ENCODE results near the gene UNC79.

Gene UNC79

GRCh38 chr14:93701562-93701961 is 270.8 kb downstream of the UNC79 start:
- H3K27ac ChIP-seq (ENCODE audit: insufficient read depth, low read depth, low read length, poor library complexity, severe bottlenecking): no peak overlapping the region
- H3K9me3 ChIP-seq (ENCODE audit: control insufficient read depth, low read length): no peaks in the 10 kb centered on the region
- H3K4me3 ChIP-seq (ENCODE audit: insufficient read depth, low read depth, low read length): no peak overlapping the region
- no peaks in the 10 kb centered on the region for H3K4me1 ChIP-seq (ENCODE audit: control insufficient read depth, insufficient read depth, low read length)
- no peaks in the 10 kb centered on the region for H3K36me3 ChIP-seq (ENCODE audit: control insufficient read depth, insufficient read depth, low read length)
- no peaks in the 10 kb centered on the region for H3K27me3 ChIP-seq (ENCODE audit: control insufficient read depth, insufficient read depth, low read length, poor library complexity, severe bottlenecking)
- WGBS, 2 experiments: 98% methylated on average over 2 of the region's 2 CpGs

DNA sequence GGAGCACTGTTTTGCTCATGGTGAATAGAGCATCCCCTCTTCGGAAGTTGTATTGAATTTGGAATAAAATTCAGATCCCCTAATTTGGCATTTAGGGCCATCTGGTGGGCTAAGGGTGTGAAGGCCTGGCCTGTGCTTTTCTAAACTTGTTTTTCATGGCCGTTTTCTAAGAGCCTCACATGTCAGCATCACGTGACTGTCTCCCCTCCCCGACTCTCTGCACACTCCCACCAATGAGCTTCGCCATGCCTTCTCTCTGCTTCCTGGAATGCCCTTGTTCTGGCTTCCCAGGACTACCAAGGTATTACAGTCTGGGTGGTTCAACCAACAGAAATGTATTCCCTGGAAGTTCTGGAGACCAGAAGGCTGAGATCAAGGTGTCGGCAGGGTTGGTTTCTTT is 272.2 kb downstream of the UNC79 start:
- 88 to 90% methylated on average over 6 of the region's 6 CpGs for WGBS, 2 experiments
- Histone ChIP-seq H3K4me1 (ENCODE audit: control insufficient read depth, insufficient read depth, low read length) (no peaks in the 10 kb centered on the region), H3K27ac (ENCODE audit: insufficient read depth, low read depth, low read length, poor library complexity, severe bottlenecking) (no peak overlapping the region), H3K27me3 (ENCODE audit: control insufficient read depth, insufficient read depth, low read length, poor library complexity, severe bottlenecking) (no peaks in the 10 kb centered on the region), H3K4me3 (ENCODE audit: insufficient read depth, low read depth, low read length) (no peak overlapping the region), H3K36me3 (ENCODE audit: control insufficient read depth, insufficient read depth, low read length) (no peaks in the 10 kb centered on the region), H3K9me3 (ENCODE audit: control insufficient read depth, low read length) (no peaks in the 10 kb centered on the region)

- Histone ChIP-seq H3K27me3 (ENCODE audit: control insufficient read depth, insufficient read depth, low read length, poor library complexity, severe bottlenecking) (no peaks in the 10 kb centered on the region), H3K4me3 (ENCODE audit: insufficient read depth, low read depth, low read length) (no peak overlapping the region), H3K36me3 (ENCODE audit: control insufficient read depth, insufficient read depth, low read length) (no peaks in the 10 kb centered on the region), H3K4me1 (ENCODE audit: control insufficient read depth, insufficient read depth, low read length) (no peaks in the 10 kb centered on the region), H3K27ac (ENCODE audit: insufficient read depth, low read depth, low read length, poor library complexity, severe bottlenecking) (no peak overlapping the region), H3K9me3 (ENCODE audit: control insufficient read depth, low read length) (no peaks in the 10 kb centered on the region)
- WGBS, 2 experiments: 95 to 97% methylated on average over 5 to 6 of the region's 6 CpGs
Measured at GRCh38 chr14:93703941-93704340, 273.2 kb downstream of the UNC79 start.

- Histone ChIP-seq H3K4me3 (ENCODE audit: insufficient read depth, low read depth, low read length) (no peak overlapping the region), H3K27me3 (ENCODE audit: control insufficient read depth, insufficient read depth, low read length, poor library complexity, severe bottlenecking) (no peaks in the 10 kb centered on the region), H3K9me3 (ENCODE audit: control insufficient read depth, low read length) (no peaks in the 10 kb centered on the region), H3K27ac (ENCODE audit: insufficient read depth, low read depth, low read length, poor library complexity, severe bottlenecking) (no peak overlapping the region), H3K4me1 (ENCODE audit: control insufficient read depth, insufficient read depth, low read length) (no peaks in the 10 kb centered on the region), H3K36me3 (ENCODE audit: control insufficient read depth, insufficient read depth, low read length) (no peaks in the 10 kb centered on the region)
- WGBS, 2 experiments: 94 to 95% methylated on average over 15 of the region's 15 CpGs
Measured at GRCh38 chr14:93705513-93706156, 274.9 kb downstream of the UNC79 start.

GRCh38 chr14:93706360-93706955 is 275.7 kb downstream of the UNC79 start:
- Histone ChIP-seq H3K4me3 (ENCODE audit: insufficient read depth, low read depth, low read length) (no peak overlapping the region), H3K4me1 (ENCODE audit: control insufficient read depth, insufficient read depth, low read length) (no peaks in the 10 kb centered on the region), H3K27ac (ENCODE audit: insufficient read depth, low read depth, low read length, poor library complexity, severe bottlenecking) (no peak overlapping the region), H3K27me3 (ENCODE audit: control insufficient read depth, insufficient read depth, low read length, poor library complexity, severe bottlenecking) (no peaks in the 10 kb centered on the region), H3K36me3 (ENCODE audit: control insufficient read depth, insufficient read depth, low read length) (no peaks in the 10 kb centered on the region), H3K9me3 (ENCODE audit: control insufficient read depth, low read length) (no peaks in the 10 kb centered on the region)
- WGBS, 2 experiments: 92% methylated on average over 21 of the region's 21 CpGs

DNA sequence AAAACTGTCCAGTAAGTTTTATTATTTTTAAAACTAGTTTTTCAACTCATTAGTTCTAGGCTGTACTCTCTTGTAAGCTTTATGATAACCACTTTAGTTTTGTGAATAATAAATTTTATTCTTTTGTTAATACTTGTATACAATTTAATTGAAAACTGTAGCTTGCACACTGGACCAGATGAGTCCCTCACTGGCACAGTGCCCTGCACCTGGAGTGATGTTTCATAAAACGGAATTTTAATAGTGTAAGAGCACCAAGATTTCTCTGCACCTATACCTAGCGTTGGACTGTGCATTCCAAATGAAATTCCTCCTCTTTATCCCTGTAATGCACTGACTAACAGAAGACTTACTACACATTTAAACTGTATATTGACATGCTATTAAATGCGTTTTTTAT is 276.7 kb downstream of the UNC79 start:
- H3K4me1 ChIP-seq (ENCODE audit: control insufficient read depth, insufficient read depth, low read length): peaks cover under 1% of the 10 kb centered on the region
- H3K27me3 ChIP-seq (ENCODE audit: control insufficient read depth, insufficient read depth, low read length, poor library complexity, severe bottlenecking): no peaks in the 10 kb centered on the region
- 89 to 94% methylated on average over 2 to 3 of the region's 3 CpGs for WGBS, 2 experiments
- H3K9me3 ChIP-seq (ENCODE audit: control insufficient read depth, low read length): no peaks in the 10 kb centered on the region
- H3K36me3 ChIP-seq (ENCODE audit: control insufficient read depth, insufficient read depth, low read length): no peaks in the 10 kb centered on the region
- no peak overlapping the region for H3K4me3 ChIP-seq (ENCODE audit: insufficient read depth, low read depth, low read length)
- H3K27ac ChIP-seq (ENCODE audit: insufficient read depth, low read depth, low read length, poor library complexity, severe bottlenecking): no peak overlapping the region

DNA sequence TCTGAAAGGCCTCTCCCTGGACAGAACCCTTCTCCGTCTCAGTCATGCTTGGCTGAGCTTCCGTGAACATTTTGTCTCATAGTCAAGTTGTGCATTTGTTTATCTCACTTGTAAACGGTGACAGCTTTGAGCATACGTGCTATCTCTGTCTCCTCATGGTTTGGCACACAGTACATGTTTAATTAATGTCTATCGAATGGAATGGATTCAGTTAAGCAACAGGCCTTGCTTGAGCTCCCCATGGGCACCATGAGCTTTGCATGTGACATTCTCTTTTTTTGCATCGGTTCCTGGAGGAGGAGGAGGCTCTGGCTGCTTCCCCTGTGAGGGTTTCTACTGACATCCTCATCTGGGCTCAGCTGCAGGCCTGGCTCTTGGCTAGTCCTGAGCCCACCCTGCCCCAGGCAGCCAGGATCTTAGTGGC is 277.6 kb downstream of the UNC79 start:
- peaks cover 6% of the 10 kb centered on the region for H3K4me1 ChIP-seq (ENCODE audit: control insufficient read depth, insufficient read depth, low read length)
- H3K27me3 ChIP-seq (ENCODE audit: control insufficient read depth, insufficient read depth, low read length, poor library complexity, severe bottlenecking): no peaks in the 10 kb centered on the region
- H3K9me3 ChIP-seq (ENCODE audit: control insufficient read depth, low read length): no peaks in the 10 kb centered on the region
- no peak overlapping the region for H3K4me3 ChIP-seq (ENCODE audit: insufficient read depth, low read depth, low read length)
- no peak overlapping the region for H3K27ac ChIP-seq (ENCODE audit: insufficient read depth, low read depth, low read length, poor library complexity, severe bottlenecking)
- H3K36me3 ChIP-seq (ENCODE audit: control insufficient read depth, insufficient read depth, low read length): no peaks in the 10 kb centered on the region
- WGBS, 2 experiments: 95 to 96% methylated on average over 6 of the region's 6 CpGs

- peaks cover 6% of the 10 kb centered on the region for H3K4me1 ChIP-seq (ENCODE audit: control insufficient read depth, insufficient read depth, low read length)
- no peaks in the 10 kb centered on the region for H3K36me3 ChIP-seq (ENCODE audit: control insufficient read depth, insufficient read depth, low read length)
- H3K27ac ChIP-seq (ENCODE audit: insufficient read depth, low read depth, low read length, poor library complexity, severe bottlenecking): no peak overlapping the region
- H3K27me3 ChIP-seq (ENCODE audit: control insufficient read depth, insufficient read depth, low read length, poor library complexity, severe bottlenecking): no peaks in the 10 kb centered on the region
- no peak overlapping the region for H3K4me3 ChIP-seq (ENCODE audit: insufficient read depth, low read depth, low read length)
- no peaks in the 10 kb centered on the region for H3K9me3 ChIP-seq (ENCODE audit: control insufficient read depth, low read length)
- whole genome bisulfite sequencing, 2 experiments: 95 to 97% methylated on average over 5 of the region's 5 CpGs
Measured at GRCh38 chr14:93708800-93709199, 278.1 kb downstream of the UNC79 start.

- no peak overlapping the region for H3K27ac ChIP-seq (ENCODE audit: insufficient read depth, low read depth, low read length, poor library complexity, severe bottlenecking)
- H3K9me3 ChIP-seq (ENCODE audit: control insufficient read depth, low read length): no peaks in the 10 kb centered on the region
- WGBS, 2 experiments: 93 to 94% methylated on average over 4 of the region's 4 CpGs
- H3K4me1 ChIP-seq (ENCODE audit: control insufficient read depth, insufficient read depth, low read length): peaks cover 6% of the 10 kb centered on the region
- no peaks in the 10 kb centered on the region for H3K27me3 ChIP-seq (ENCODE audit: control insufficient read depth, insufficient read depth, low read length, poor library complexity, severe bottlenecking)
- no peaks in the 10 kb centered on the region for H3K36me3 ChIP-seq (ENCODE audit: control insufficient read depth, insufficient read depth, low read length)
- no peak overlapping the region for H3K4me3 ChIP-seq (ENCODE audit: insufficient read depth, low read depth, low read length)
Measured at GRCh38 chr14:93709249-93709648, 278.5 kb downstream of the UNC79 start.

DNA sequence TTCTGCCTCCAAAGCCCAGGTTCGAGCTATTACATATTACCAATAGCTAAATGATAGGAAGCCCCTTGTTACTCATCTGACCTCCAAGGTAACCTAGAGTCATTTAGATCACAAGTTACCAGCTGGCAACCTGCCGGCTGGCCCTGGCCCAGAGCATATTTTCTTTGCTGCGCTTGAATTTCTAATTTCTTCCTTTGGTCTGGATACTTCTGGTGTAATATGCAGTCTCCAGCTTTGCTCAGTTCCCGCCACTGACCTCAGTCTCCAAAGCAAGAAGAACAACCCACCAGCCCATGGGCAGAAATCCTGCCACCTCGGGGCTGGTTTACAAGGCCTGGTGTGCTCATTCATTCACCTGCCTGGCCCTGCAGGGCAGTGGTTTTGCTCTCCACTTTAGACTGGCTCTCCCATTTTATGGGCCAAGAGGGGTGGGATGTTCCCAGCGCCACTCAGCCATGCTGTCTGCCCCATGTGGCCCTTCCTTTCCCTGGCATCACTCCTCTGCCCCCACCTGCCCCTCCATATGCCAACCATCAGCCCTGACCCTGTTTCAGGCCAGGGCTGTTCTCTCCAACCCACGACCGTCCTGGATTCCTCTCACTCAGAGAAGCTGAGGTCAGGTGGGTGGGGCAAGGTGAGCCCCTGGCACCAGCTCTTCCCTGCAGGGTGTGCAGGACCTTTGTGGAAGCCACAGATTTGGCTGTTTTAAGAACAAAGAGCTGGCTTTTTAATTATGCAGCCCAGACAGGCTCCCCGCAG is 281.5 kb downstream of the UNC79 start:
- H3K27ac ChIP-seq (ENCODE audit: insufficient read depth, low read depth, low read length, poor library complexity, severe bottlenecking): no peak overlapping the region
- H3K9me3 ChIP-seq (ENCODE audit: control insufficient read depth, low read length): no peaks in the 10 kb centered on the region
- peaks cover 6% of the 10 kb centered on the region for H3K4me1 ChIP-seq (ENCODE audit: control insufficient read depth, insufficient read depth, low read length)
- H3K4me3 ChIP-seq (ENCODE audit: insufficient read depth, low read depth, low read length): no peak overlapping the region
- H3K27me3 ChIP-seq (ENCODE audit: control insufficient read depth, insufficient read depth, low read length, poor library complexity, severe bottlenecking): no peaks in the 10 kb centered on the region
- 76 to 81% methylated on average over 9 of the region's 9 CpGs for WGBS, 2 experiments
- H3K36me3 ChIP-seq (ENCODE audit: control insufficient read depth, insufficient read depth, low read length): no peaks in the 10 kb centered on the region

All from ectodermal cell (in vitro differentiated cells).